Stimulated activated CD4-positive, alpha-beta T cell treated with anti-CD3 and anti-CD28 coated beads, Interleukin-1b, Interleukin-23, amount 100 ng/mL, for 1 hour (primary cell): Measurements from ENCODE around the gene ARV1.
A peak's percentile ranks its signal among the peaks of the same experiment; 100 is the strongest.
"Not testable (repeated sequence)": the region's sequence is repeated elsewhere in the genome, so short reads cannot be mapped to it uniquely, and the experiment has no call there.

Experiments
- DNase-seq, 2 donors: peaks; one replicate each; pipeline ENCODE4 v3.0.0-alpha.2; 2020; ENCODE audit warnings: low read depth in 2 of 2

The ARV1 gene

DNA sequence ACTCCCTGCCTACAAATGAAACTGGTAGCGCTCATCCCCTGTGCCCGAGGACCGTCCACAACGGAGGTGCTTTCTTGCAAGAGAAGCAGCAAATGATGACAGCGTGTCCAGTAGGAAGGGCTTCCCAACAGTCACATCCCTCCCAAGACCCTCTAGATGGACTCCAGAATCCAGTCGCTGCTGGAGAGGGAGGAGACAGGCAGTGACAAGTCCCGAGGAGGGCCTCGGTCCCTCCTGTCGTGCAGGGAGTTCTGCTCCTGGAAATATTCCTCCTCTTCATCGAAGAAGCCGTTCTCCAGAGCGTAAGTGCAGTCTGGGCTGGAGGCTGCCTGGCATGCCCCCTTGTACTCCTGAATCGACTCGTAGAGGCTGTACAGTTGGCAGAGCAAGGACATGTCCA lies 40.8 kb downstream of the ARV1 start:
- no peak for DNase-seq

DNA sequence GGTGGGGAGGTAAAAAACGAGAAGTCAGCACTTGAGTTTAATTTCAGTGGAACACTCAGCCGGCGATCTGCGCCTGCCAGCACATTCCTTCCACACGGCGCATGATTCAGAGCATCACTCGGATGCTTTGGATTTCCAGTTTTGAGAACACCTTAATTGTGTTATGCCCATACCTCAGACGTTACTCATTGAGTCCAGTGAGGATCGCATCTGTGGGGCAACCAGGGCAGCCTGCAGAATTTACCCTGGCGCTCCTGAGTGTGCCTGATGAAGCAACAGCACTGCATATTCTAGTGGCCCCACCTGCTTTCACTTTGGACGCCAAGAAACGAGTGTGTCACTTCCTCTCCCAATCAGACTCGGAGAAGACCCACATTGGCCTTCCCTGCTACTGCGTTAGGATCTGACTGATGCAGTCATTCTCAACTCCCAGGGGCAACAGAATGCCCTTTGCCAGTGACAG lies 41.3 kb downstream of the ARV1 start:
- no peak for DNase-seq

GRCh38 chr1:231020816-231021215 lies 41.9 kb downstream of the ARV1 start:
- no peak for DNase-seq

DNA sequence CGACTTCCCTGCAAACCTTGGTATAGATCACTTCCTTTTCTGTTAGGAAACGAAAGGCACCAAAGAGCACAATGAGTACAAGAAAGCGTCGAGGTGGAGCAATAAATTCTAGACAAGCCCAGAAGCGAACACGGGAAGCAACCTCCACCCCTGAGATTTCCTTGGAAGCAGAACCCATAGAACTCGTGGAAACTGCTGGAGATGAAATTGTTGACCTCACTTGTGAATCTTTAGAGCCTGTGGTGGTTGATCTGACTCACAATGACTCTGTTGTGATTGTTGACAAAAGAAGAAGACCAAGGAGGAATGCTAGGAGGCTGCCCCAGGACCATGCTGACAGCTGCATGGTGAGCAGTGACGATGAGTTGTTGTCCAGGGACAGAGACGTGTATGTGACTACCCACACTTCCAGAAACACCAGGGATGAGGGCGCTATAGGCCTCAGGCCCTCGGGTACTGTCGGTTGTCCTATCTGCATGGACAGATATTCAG lies 42.7 kb downstream of the ARV1 start:
- no peak for DNase-seq

DNA sequence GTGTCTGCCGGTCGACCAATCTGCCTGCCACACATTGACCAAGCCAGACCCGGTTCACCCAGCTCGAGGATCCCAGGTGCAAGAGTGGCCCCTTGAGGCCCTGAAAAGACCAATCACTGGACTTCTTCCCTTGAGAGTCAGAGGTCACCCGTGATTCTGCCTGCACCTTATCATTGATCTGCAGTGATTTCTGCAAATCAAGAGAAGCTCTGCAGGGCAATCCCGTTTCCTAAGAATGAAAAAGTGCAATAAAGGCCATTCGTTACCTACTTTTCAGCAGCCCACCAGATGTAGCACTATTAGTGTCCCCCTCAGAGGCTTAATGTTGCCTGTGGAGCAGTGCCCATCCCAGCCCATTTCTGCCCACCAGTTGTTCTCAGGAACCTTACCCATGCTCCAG lies 43.6 kb downstream of the ARV1 start:
- not testable (repeated sequence) for DNase-seq

- DNase-seq = no peak
Observed at GRCh38 chr1:231023150-231023549, 44.3 kb downstream of the ARV1 start.

- no peak for DNase-seq
Observed at GRCh38 chr1:231026576-231026975, 47.7 kb downstream of the ARV1 start.

- no peak for DNase-seq
Observed at GRCh38 chr1:231027136-231027925, 48.4 kb downstream of the ARV1 start.

DNA sequence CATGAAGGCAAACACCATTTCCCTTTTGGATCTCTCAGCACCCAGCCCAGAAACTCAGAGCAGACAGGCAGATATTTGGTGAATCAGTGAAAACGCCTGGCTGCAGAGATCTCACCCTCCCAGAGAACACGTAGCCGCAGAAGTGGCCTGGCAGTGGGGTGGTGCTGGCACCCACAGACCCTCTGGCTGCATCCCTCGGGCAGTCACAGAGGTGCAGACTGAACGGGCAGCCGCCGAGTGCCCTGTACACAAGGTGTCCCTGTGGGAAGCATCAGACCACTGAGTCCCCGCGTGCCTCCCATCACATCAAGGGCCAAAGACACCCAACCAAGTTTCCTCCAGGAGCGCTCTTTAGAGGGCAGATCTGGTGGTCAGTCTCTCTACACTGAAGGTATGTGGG lies 49.1 kb downstream of the ARV1 start:
- no peak for DNase-seq

DNA sequence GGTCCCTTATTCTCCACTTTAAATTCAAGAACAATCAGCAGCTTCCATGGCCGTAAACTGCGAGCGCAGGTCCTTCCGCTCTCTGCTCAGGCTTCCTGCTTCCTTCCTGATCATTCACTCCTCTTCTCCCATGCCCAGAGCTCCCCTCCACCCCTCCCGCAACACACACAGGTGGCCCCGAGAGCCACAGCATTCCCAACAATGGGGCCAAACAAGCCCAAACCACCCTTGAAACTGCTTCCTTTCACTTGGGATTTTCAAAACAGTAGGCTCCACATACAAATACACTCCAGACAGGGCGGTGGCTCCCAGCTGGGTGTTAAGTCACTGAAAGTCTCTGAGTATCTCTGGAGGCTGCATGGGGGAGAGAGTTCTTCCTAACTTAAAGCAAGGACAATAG lies 49.8 kb downstream of the ARV1 start:
- no peak for DNase-seq

DNA sequence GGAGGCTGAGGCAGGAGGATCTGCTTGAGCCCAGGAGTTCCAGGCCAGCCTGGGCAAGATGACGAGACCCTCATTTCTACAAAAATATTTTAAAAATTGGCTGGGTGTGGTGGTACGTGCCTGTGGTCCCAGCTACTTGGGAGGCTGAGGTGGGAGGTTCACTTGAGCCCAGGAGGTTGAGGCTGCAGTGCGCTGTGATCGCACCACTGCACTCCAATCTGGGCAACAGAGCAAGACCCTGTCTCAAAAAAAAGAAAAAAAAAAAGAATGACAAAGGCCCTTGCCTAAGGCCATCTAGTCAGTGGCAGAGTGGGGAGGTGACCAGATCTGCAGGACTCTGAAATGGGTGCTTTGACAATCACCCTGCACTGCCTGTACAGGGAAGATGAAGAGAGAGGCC lies 50.4 kb downstream of the ARV1 start:
- not testable (repeated sequence) for DNase-seq

- no peak for DNase-seq
Observed at GRCh38 chr1:231029841-231030240, 50.9 kb downstream of the ARV1 start.

- DNase-seq = no peak
Observed at GRCh38 chr1:231032963-231033362, 54.1 kb downstream of the ARV1 start.

- no peak for DNase-seq
Observed at GRCh38 chr1:231035799-231036198, 56.9 kb downstream of the ARV1 start.

DNA sequence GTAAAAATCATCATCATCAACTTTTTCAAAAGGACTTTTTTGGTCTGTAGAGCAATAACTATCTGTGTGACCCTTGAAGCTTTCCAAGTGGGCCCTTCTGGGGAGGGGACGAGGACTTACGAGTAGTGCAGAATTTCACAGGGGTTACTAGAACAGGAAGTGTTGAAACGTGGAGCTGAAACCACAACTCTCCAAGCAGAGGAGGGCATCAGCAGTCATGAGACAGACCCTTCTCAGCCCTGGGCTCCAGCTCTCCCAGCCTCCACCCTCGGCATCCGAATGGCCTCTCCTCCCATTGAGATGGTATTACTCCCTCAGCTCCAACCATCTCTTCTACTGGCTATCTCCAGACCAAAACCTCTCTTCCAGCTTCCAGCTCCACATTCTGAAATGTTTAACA lies 57.5 kb downstream of the ARV1 start:
- DNase-seq = no peak

GRCh38 chr1:231037585-231038517 lies 59.0 kb downstream of the ARV1 start:
- no peak for DNase-seq

DNA sequence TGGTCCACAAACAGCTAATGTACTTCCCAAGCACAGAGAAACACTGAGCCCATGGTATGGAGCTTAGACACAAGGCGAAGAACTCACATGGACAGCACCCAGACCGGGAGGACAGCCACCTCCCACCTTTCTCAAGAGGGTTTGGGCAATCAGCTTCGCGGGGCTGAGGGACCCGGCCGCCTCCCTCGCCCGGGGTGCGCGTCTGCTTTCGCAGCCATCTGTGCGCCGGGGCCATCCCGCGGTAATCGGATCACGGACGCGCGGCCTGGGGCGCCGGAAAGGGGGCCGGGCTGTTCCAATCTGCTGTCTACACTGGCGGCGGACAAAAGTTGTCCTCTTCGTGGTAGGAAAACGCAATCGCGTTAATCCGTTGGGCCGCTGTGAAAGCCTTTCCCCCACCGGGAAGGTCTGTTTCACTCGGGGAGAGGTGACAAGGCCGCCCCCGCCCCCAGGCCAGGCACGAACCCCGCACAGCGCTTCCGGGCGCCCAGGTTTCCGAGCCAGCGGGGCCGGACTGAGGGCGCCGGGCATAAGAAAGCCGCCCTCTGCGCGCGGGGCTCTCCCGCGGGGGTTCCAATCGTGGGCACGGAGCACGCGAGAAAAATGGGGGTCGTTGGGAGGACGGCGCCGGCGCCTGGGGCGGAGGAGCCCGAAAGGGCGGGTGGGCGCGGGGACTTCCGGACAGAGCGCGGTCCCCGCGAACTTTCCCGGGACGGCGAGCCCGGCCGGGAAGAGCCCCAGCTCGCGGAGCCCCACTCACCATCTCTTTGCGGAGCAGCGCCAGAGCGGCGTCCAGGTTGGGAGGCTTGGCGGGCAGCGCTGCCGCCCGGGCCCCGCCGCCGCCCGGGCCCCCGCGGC lies 60.5 kb downstream of the ARV1 start:
- DNase-seq = peak in 1 of 2 donors; percentile 8

- DNase-seq = peak; percentile 48 to 58
Observed at GRCh38 chr1:231040019-231040799, 61.3 kb downstream of the ARV1 start, which contains the start of gene FAM89A. Gene FAM89A, minus strand, starts transcription at chr1:231040254. Its CDS starts 43 bp downstream, at chr1:231040211.

GRCh38 chr1:231040800-231041718 lies 62.2 kb downstream of the ARV1 start:
- DNase-seq = no peak
